ENCODE measurements around the gene EGFL6. TPM values are rescaled to one million over a fixed set of nuclear protein-coding genes. Genes with fewer than 3 reads are reported as not detected.

Gene EGFL6
- not detected in 5 replicates for total RNA-seq (2022; extraction: Qiagen RNA extraction)

GRCh38 chrX:13569479-13570260 lies at the start of gene EGFL6:
Gene EGFL6 (plus strand): TSS chrX:13569601. CDS start chrX:13569862, 261 bp downstream.

GRCh38 chrX:13652850-13653693 lies 83.7 kb downstream of the EGFL6 start, which contains the start of gene TCEANC:
Gene TCEANC (plus strand): TSS chrX:13653141. CDS start chrX:13662509, 9,368 bp downstream.

Other genes starting within 250 kb of the EGFL6 start
- not detected in 5 replicates for gene ATXN3L, start 249.5 kb upstream of the EGFL6 start, total RNA-seq (2022; extraction: Qiagen RNA extraction)
- gene TCEANC, start 83.5 kb downstream of the EGFL6 start, total RNA-seq (2022; extraction: Qiagen RNA extraction), result 0.55 to 0.80 TPM (median 0.70 TPM) in 5 replicates
- gene RAB9A, start 119.5 kb downstream of the EGFL6 start, total RNA-seq (2022; extraction: Qiagen RNA extraction), result 28.0 to 32.3 TPM (median 29.2 TPM) in 5 replicates
- gene TRAPPC2, start 165.0 kb downstream of the EGFL6 start, total RNA-seq (2022; extraction: Qiagen RNA extraction), result 7.0 to 8.5 TPM (median 7.3 TPM) in 5 replicates
- 10.9 to 13.1 TPM (median 11.5 TPM) in 5 replicates for gene OFD1, start 165.1 kb downstream of the EGFL6 start, total RNA-seq (2022; extraction: Qiagen RNA extraction)
- gene GPM6B, start 247.5 kb downstream of the EGFL6 start, total RNA-seq (2022; extraction: Qiagen RNA extraction), result 0.24 to 0.61 TPM (median 0.39 TPM) in 5 replicates

Measured in A549 treated with AZD2906 at 1 μM for 4 hours (cell line).